HL-60/S4 treated with phorbol 12-myristate 13-acetate at 8.2 ng/mL for 4 days and 3 days (cell line): Measurements from ENCODE around the gene FGD6.

Source experiments
- in situ Hi-C: fragments of 300-500 bp; cut with MboI; formaldehyde crosslinking; loops from 2 replicates; pipeline ENCODE4 v1.15.0; 2022; ENCODE audit warnings: low sequenced_read_pairs

FGD6 gene

GRCh38 chr12:95131589-95132340, 85.5 kb downstream of the FGD6 start:
- in situ Hi-C loops, result no loop called here

DNA sequence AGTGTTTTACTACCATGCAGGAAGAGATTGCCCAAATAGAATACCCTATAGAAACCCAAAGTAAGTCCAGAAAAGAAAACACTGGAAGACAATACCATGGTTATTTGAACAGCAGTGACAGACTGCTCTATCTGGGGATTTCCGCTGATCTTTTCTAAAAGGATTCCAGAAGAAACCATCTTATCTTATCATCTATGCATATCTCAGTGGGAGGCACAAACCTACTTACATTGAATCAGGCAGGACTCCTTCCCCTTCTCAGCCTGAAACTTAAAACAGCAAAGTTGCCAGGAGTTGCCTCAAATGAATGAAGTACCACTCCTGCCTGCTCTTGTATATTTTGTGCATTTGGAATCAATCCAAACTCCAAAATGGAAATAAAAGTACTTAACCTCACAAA, 87.2 kb downstream of the FGD6 start:
- in situ Hi-C loops, result no loop called here

- in situ Hi-C loops, result no loop called here
Observed at GRCh38 chr12:95129115-95129514, 88.2 kb downstream of the FGD6 start.

DNA sequence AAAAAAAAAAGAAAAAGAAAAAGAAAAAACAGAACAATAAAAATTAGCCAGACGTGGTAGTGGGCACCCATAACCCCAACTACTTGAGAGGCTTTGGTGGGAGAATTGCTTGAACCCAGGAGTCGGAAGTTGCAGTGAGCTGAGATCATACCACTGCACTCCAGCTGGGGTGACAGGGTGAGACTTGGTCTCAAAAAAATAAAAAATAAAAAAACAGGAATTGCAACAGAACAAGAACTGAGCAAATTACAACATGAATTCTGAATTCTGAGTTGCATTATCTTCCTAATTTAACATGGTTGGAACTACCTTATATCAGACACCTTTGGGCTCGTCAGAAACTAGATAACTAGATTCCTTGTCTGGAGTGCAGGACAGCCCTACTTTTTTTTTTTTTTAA, 90.5 kb downstream of the FGD6 start:
- in situ Hi-C loops, result no loop called here

- in situ Hi-C loops, result no loop called here
Observed at GRCh38 chr12:95126076-95126475, 91.2 kb downstream of the FGD6 start.

DNA sequence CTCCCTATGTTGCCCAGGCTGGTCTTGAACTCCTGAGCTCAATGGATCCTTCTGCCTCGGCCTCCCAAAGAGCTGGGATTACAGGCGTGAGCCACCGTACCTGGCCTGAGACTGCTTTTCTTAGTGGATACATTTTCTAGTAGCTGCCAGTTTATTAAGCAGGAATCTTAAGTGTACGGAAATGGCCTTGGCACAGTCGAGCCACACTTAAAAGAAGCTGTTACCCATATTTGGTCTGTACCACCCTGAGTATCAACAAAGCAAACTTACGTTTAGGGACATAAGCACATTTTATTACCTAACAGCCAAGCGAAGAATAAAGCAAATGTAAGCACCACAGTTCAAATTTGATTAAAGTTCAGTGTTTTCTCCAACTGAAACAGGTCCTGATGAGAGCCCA, 93.2 kb downstream of the FGD6 start:
- in situ Hi-C loops, result loop anchor here (25.0 kb wide), 1 partner anchor 413 kb away; no protein-coding TSS in a partner anchor

- in situ Hi-C loops, result loop anchor here (25.0 kb wide), 1 partner anchor 419 kb away; no protein-coding TSS in a partner anchor
Observed at GRCh38 chr12:95118788-95119179, 98.5 kb downstream of the FGD6 start.

GRCh38 chr12:95118138-95118787, 99.0 kb downstream of the FGD6 start:
- in situ Hi-C loops, result loop anchor here (25.0 kb wide), 1 partner anchor 419 kb away; no protein-coding TSS in a partner anchor

DNA sequence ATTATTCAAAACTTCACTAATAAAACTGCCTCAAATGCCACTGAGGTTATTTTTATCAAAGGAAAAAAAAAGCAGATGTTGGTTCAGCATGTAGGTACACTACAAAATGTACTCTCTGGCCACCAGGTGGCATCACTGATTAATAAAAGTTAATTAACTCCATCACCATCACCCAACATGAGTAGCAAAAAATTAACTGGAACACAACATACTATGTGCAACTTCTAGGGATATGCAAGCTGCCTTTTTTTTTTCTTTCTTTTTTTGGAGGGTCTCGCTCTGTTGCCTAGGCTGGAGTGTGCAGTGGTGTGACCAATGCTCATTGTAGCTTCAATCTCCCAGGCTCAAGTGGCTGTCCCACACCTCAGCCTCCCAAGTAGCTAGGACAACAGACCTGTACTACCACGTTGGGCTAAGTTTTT, 100.1 kb downstream of the FGD6 start:
- in situ Hi-C loops, result loop anchor here (25.0 kb wide), 1 partner anchor 420 kb away; no protein-coding TSS in a partner anchor

GRCh38 chr12:95116773-95117172, 100.5 kb downstream of the FGD6 start:
- in situ Hi-C loops, result loop anchor here (25.0 kb wide), 1 partner anchor 421 kb away; no protein-coding TSS in a partner anchor

GRCh38 chr12:95116341-95116740, 100.9 kb downstream of the FGD6 start:
- in situ Hi-C loops, result loop anchor here (25.0 kb wide), 1 partner anchor 421 kb away; no protein-coding TSS in a partner anchor

- in situ Hi-C loops, result loop anchor here (25.0 kb wide), 1 partner anchor 422 kb away; no protein-coding TSS in a partner anchor
Observed at GRCh38 chr12:95115641-95116040, 101.6 kb downstream of the FGD6 start.

DNA sequence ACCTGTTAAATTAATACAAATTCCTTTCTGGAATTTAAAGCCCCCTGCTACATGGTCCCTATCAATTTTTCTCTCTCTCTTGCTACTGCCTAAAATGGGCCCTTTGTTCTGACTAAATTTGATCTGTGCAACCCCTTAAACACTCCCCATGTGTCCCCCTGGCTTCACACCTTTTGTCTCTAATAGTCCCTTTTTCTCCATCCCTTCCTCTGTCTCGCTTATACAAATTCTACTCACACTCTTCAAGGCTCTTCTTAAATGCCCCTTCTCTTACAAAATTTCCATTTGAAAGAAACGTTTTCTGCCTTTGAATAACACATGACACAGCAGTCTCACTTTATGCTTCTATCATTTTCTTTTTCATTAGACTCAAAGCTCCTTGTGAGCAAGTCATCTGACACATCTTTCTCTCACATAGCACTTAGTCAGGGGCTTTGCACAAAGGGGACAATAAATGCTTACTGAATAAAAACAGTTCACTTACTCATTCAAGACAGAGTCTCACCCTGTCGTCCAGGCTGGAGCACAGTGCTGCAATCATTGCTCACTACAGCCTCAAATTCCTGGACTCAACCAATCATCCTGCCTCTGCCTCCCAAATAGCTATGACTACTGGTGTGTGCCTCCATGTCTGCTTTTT, 102.4 kb downstream of the FGD6 start:
- in situ Hi-C loops, result loop anchor here (25.0 kb wide), 1 partner anchor 422 kb away; no protein-coding TSS in a partner anchor

DNA sequence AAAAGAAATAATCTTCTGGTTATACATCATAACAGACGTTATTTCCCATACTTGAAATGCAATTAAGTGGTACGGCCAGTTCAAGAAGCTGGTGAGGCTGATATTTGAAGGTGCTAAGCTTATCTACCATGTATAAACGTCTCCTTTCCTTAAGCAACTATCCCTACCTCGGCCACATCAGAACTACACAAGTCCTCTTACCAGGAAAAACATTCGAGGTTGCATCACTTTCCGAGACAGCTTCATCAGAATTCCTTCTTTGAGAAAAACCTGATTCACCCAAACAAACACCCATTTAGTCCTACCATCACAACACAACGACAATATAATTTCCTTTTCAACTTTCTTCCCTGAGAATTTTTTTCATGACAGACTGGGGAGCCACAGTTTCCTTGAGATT, 109.9 kb downstream of the FGD6 start:
- in situ Hi-C loops, result loop anchor here (25.0 kb wide), 1 partner anchor 430 kb away; no protein-coding TSS in a partner anchor

DNA sequence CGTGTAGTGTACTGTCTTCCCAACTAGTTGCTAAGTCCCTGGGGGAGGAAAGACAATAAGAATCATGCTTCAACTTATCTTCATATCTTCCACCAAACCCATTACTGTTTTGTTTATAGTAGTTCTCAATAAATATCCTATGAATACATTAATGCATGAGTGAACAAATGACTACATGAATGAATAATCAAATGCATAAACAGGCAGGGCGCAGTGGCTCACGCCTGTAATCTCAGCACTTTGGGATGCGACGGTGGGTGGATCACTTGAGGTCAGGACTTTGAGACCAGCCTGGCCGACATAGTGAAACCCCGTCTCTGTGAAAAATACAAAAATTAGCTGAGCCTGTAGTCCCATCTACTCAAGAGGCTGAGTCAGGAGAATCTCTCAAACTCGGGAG, 111.7 kb downstream of the FGD6 start:
- in situ Hi-C loops, result loop anchor here (25.0 kb wide), 1 partner anchor 432 kb away; no protein-coding TSS in a partner anchor

- in situ Hi-C loops, result loop anchor here (25.0 kb wide), 1 partner anchor 432 kb away; no protein-coding TSS in a partner anchor
Observed at GRCh38 chr12:95104919-95105452, 112.3 kb downstream of the FGD6 start.

- in situ Hi-C loops, result loop anchor here (25.0 kb wide), 1 partner anchor 434 kb away; no protein-coding TSS in a partner anchor
Observed at GRCh38 chr12:95102916-95103671, 114.2 kb downstream of the FGD6 start.

GRCh38 chr12:95101957-95102356, 115.3 kb downstream of the FGD6 start:
- in situ Hi-C loops, result loop anchor here (25.0 kb wide), 1 partner anchor 435 kb away; no protein-coding TSS in a partner anchor

- in situ Hi-C loops, result loop anchor here (25.0 kb wide), 1 partner anchor 437 kb away; no protein-coding TSS in a partner anchor
Observed at GRCh38 chr12:95100264-95101190, 116.7 kb downstream of the FGD6 start.
